GM18873 (cell line): ENCODE measurements around the gene DOCK9.

Experiments used
- ATAC-seq: cut with Tn5 transposase; IDR thresholded peaks from one replicate; pipeline ENCODE4 v1.9.1; 2021; ENCODE audit warnings: mild to moderate bottlenecking, moderate library complexity, moderate number of reproducible peaks; ENCODE audit not compliant: unreplicated experiment, low FRiP score

The DOCK9 gene

DNA sequence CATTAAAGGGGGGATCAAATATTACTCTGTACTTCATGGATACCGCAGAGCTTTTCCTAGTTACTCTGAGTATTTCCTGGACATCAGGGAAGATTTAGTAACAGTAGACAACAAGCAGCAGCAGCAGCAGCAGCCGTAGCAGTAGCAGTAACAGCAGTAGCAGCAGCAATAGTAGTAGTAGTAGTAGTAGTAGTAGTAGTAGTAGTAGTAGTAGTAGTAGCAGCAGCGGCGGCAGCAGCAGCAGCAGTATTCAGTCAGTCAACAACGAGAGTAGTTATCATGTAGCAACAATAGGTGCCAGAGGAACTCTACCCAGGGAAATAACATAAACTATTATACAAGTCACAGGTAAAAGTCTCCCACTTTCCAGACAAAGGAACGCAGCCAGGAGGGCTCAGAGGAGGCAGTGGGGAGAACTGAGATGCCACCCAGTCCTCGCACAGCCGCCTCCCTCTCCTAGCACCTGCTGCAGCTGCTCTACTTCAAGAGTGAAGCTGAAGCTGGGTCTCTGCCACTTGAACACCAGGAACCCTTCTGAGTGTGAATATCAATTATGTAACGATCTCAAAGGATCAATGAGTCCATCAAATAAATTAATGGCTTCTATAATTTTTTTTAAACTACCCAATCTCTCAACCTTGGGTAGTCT is 1.3 kb upstream of the DOCK9 start:
- no peak for ATAC-seq

- no peak for ATAC-seq
Measured at GRCh38 chr13:98978280-98978679, 416 bp upstream of the DOCK9 start.

DNA sequence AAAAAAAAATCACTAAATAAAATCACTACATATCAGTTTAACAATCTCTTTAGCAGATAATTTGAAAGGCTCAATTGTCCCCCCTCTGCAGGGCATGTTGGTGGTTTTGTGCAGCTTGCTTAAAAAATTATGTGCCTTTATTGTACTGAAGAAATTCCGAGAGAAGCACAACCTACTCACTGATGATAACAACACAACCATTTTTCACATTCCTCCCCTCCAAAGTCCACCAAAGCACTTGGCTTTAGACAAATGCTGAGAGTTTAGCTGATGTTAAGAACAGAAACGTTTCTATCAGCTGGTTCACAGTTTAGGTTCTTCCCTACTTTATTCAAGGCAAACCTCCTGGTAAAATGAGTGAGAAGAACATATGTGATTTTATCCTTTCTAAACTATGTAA is 923 bp downstream of the DOCK9 start:
- ATAC-seq = no peak

DNA sequence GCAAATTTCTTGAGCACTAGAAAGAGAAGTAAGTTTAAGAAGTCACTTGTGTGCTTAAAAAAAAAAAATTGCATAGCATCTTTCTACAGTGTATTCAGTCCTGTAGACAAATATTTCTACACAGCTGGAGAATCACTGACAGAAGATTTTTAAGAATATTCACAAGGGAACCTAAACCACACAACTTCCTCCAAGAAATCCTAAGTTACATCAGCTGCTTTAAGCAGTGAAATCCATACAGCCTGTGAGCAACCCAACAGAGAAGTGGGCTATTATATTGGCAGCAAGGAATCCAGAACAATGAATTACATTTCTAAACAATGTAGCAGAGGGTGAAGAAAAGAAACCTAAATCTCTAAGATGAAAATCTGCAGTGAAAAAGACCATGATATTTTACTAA is 1.5 kb downstream of the DOCK9 start:
- ATAC-seq = no peak

GRCh38 chr13:98975822-98976261 is 2.0 kb downstream of the DOCK9 start:
- ATAC-seq = no peak

DNA sequence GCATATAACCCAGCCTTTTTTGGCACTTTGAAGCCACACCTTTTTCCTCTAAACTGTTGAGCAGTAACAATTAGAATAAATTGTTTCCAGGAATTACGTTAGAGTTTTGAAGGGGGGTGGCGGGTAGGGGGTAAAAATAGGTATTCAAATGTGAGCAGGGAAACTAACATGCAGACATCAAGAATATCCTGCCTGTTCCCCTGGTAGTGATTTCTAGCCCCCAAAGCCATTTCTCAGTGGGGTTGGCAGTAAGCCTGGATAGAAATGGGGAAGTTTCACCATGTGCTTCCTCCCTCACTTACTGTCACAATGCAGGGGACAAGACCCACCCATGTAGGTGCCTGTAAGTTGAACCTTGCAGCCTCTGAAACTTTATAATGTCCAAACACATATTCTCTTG is 3.8 kb downstream of the DOCK9 start:
- no peak for ATAC-seq

- ATAC-seq = no peak
Measured at GRCh38 chr13:98972627-98973026, 5.2 kb downstream of the DOCK9 start.

DNA sequence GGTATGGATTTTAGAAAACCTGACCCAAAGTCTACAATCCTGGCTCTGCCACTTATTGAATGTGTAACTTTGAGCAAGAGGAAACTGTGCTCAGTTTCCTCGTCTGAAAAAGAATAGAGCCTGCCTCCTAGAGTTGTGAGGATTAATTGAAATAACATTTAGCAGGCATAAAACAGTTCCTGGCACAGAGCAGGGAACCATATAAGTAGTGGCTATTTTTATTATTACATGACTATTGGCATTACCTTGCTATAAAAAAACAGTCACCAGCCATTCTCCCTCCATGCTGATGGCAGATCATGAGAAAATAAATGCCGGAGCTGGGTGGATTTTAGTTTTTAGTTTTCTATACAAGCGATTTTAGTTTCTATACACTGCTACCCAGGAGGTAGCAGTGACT is 5.8 kb downstream of the DOCK9 start:
- ATAC-seq = no peak

DNA sequence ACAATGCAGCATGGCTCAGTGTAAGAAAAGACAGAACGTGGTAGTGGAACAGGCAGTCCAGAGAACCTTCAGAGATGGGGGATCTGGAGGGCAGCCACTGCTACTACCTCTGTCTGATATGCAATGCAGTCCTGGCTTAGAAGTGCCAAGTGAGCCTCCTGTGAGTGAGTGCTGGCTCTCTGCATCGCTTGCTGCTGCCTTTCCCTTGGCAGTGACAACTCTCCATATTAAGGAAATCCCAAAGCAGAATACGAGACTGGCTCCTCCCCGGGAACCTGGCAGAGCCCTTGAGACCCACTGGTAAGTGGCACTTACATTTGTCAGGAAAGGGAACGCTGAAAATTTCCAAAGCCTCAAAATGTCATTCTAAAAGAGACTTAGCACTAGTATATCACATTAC is 7.5 kb downstream of the DOCK9 start:
- no peak for ATAC-seq

DNA sequence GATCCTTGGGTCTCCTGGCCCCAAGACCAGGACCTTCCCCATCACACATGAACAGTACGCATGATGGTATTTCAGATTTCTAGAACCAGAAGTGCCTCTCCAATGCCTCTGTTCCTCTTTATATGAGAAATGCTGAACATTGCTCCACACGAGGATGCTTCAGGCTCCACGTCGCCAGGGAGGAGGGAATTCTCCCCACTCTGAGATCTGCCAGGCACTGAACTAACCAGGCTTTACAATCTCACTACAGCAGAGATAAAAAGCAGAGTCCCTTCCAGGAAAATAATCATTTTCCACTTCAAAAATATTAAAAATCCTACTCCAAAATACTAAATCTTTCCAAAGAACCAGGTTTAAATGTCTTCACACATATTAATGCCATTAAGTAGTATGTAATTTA is 10.4 kb downstream of the DOCK9 start:
- ATAC-seq = no peak

DNA sequence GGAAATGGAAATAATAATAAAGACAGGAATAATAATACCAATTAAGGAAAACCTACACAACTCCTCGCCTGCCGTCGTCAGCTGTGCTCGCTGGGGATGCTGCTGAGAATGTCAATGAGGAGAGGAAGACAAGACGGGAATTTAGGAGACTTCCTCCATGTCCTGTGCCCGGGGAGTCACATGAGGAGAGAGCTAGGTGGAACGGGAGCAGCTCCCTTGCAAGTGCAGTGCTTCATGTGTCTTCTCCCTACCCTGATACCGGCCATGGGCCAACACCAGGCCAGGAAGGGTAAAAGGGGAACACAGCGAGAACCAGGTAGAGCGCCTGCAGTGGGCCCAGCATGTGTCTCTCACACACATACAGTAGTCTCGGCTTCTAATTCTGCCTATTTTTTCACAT is 11.8 kb downstream of the DOCK9 start:
- ATAC-seq = no peak

DNA sequence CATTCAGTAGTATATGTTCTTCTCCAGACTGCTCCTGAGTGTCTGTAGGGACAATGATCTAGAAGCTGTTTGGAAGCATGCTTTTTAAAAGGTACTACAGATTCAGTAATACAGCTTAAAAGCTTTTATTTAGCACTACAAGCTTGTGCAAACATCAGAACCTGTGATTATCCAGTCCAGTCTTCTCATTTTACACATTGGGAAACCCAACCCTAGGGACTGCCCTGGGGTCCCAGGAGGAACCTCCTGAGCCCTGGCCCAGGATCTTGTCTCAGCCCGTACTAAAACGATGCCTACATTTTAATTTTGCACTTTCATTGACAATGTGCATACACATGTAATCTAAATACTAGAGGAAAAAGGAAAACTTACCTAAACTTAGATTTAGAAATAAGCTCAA is 12.5 kb downstream of the DOCK9 start:
- no peak for ATAC-seq

DNA sequence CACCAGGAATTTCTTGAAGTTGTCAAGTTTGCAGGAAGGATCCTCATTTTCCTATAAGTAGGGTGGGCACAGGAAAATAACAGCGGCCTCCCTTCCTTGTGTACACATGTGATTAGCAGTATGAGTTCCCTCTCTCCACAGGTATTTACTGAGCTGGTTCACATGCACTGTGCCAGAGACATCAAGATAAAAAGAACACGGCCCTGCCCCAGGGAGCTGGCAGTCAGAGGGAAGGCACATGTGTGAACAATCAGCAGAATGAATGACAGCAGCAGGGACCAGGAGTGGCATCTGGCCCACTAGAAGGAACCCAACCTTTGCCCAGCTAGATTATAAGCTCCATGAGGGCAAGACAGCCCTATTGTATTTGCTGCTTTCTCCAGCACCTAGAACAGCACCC is 13.9 kb downstream of the DOCK9 start:
- ATAC-seq = no peak

- no peak for ATAC-seq
Measured at GRCh38 chr13:98962901-98963590, 14.8 kb downstream of the DOCK9 start.

DNA sequence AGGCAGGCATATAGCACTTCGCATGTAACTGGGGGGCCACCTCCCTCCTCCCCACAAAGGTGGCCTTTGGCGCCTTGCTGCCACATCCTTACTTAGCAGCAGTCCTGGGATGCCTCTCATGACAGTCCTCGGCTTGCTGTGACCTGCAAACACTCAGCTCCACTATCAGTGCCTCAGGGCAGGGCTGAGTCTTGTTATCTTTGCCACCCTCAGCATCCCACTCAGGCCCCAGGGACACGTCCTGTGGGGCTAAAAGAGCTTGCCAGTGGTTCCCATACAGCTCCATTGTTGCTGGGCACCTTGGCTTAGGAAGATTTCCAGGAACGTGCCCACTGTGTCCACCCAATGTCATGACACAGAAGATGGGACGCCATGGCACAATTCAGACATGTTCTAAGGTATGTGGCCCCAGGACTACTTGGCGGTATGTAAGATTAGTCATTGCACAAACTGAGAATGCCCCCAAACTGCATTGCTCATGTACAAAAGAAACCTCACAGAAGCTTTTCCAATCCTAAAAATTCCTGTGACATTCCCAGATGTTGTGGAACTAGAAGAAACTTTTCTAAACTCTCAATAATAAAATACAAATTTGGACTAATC is 16.3 kb downstream of the DOCK9 start:
- no peak for ATAC-seq

GRCh38 chr13:98960606-98961502 is 17.0 kb downstream of the DOCK9 start:
- no peak for ATAC-seq

DNA sequence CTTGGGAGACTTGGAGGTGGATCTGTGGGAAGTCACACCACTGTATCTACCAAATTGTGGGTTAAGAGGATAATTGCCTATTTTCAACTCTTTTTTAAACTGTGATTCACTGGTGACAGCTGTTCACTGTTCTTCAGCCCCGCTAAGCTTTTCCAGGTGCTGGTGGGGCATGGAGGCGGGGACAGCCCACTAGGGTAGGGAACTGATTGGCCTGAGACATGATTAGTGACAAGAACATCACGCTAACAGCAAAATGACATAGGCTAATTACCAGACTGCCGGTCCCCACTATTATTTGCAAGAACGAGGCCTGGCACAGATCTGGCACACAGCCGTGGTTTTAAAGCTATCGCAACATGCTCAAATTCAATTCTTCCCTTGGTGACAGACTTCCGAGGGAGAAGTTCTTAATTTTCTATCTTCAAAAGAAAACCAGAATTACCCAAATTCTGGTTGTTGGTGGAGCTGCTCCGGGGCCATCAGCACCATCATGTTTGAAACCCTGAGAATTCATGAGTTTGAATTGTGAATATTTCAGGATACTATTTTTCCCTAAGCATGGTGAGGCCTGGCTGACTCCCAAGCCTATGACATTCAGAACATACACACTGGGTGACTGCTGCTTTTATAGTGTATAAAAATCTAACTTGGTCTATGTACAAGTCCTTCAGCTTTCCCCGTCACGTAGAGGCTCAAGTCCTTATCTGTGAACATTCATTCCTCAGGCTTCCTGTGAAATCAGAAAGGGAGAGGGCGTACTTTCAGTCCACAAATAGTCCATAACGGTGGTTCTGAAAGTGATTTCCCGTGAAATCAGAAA is 17.9 kb downstream of the DOCK9 start:
- ATAC-seq = no peak

DNA sequence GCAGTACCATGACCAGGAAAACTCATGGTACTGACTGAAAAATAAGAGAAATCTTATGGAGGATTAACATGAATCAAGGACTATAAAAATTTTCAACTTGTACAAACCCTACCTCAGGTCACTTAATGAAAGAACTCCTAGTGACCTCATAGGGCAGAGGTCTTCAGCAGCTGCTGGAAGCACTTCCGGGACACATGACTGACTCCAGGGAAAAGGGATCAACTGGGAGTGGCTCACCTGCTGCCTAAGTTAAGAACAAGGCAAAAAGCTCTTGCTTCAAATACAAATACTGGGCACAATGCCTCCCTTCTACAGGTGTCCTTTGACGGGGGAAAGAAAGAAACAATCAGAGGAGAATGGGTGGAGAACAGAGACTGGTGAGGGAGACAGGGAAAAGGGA is 18.6 kb downstream of the DOCK9 start:
- no peak for ATAC-seq

DNA sequence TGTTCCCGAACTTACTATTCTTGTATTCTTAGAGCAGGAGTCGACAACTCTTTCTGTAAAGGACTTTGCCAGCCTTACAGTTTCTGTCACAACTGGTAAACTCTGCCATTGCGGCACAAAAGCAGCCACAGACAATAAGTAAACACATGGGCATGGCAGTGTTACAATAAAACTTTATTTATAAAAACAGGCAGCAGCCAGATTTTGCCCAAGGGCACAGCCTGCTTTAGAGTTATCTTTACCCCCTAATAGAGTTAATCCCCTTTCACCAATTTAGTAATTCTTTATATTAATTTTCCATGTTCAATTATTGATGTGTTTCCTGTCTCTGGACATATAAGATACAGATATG is 19.4 kb downstream of the DOCK9 start:
- no peak for ATAC-seq

DNA sequence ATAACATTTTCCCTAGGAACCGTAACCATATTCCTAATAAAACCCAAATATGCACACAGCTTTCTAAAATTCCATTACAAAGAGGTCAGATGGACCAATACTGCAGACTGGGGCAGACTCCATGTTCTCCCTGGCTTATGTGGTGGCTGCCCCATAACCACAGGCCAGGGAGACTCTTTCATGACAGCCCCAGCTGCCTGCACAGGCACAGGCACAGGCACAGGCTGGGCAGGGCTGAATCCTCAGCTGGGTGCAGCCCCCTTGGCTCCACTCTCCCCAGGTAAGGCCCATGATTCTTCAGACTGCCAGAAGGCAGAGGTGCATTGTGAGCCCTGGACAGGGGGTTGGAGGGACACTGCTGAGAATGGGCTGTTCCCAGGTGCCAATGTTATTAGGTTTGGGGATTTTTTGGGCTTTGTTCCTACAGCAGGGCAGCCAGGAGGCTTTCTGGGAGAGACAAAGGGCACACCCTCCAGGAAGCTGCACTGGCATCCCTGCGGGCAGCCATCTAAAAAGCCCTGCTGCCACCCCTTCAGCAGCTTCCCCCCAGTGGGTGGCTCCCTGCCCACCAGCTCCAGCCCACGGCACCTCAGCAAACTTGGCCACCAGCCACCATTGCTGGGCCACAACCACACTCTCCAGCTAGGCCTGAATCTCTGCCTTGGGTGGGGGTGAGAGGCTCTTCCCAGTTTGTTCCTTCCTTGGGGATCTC is 20.0 kb downstream of the DOCK9 start:
- no peak for ATAC-seq
